IMR-90 (cell line): ENCODE measurements around the gene TMPRSS13. TPM values are rescaled to one million over a fixed set of nuclear protein-coding genes. Genes with fewer than 3 reads are reported as not detected.

Experiments
- ATAC-seq: fragments of 200-7000 bp; cut with Tn5 transposase; 2 replicates; pipeline ENCODE4 v1.9.1; 2020; ENCODE audit warnings: low read depth, mild to moderate bottlenecking, moderate library complexity
- BruUV-seq: library from RNA; stranded (reverse); fragments of 400-500 nt; replicated peaks from 2 replicates; lab custom pipeline; 2021; lab: Mats Ljungman, UMichigan
- CTCF ChIA-PET: fragments of 300-600 bp; formaldehyde crosslinking; extraction: SDS; loops from one replicate; lab custom pipeline; 2021; ENCODE audit warnings: antibody characterized with exemption; lab: Yijun Ruan, JAX
- POLR2A ChIA-PET: fragments of 300-600 bp; sonication (Branson Sonifier 250); formaldehyde crosslinking; loops from one replicate; lab custom pipeline; 2022; ENCODE audit warnings: antibody characterized with exemption; ENCODE audit not compliant: unreplicated experiment; lab: Charles Lee
- DNase-seq: peaks from one replicate; pipeline ENCODE4 v3.0.0; 2013
- H2AFZ ChIP-seq: replicated peaks from 2 replicates; pipeline ENCODE3; 2013; ENCODE audit warnings: low read length, mild to moderate bottlenecking; ENCODE audit not compliant: poor library complexity
- H2AK5ac ChIP-seq: 2 replicates; pipeline ENCODE4 v1.6.1; 2013; ENCODE audit warnings: low read depth, low read length, inconsistent platforms
- H2AK9ac ChIP-seq: replicated peaks from 2 replicates; pipeline ENCODE3; 2013; ENCODE audit warnings: mild to moderate bottlenecking, low read depth, low read length, moderate library complexity; ENCODE audit not compliant: poor library complexity
- H2BK120ac ChIP-seq: 2 replicates; pipeline ENCODE4 v1.6.1; 2013; ENCODE audit warnings: low read depth, low read length, inconsistent platforms
- H2BK15ac ChIP-seq: 3 replicates; pipeline ENCODE4 v1.6.1; 2013; ENCODE audit warnings: low read depth, low read length, inconsistent platforms
- H2BK20ac ChIP-seq: 2 replicates; pipeline ENCODE4 v1.6.1; 2013; ENCODE audit warnings: low read depth, mild to moderate bottlenecking, inconsistent platforms, low read length, moderate library complexity
- H2BK5ac ChIP-seq: 2 replicates; pipeline ENCODE4 v1.6.1; 2013; ENCODE audit warnings: mild to moderate bottlenecking, low read depth, low read length, inconsistent platforms; ENCODE audit not compliant: poor library complexity, severe bottlenecking
- H3K14ac ChIP-seq: replicated peaks from 2 replicates; pipeline ENCODE4 v1.6.1; 2013; ENCODE audit warnings: low read depth, low read length, inconsistent platforms
- H3K18ac ChIP-seq: 2 replicates; pipeline ENCODE4 v1.6.1; 2013; ENCODE audit warnings: low read depth, low read length, control low read depth
- H3K23ac ChIP-seq: 2 replicates; pipeline ENCODE4 v1.6.1; 2013; ENCODE audit warnings: low read depth, low read length, inconsistent platforms
- H3K27ac ChIP-seq: 2 replicates; pipeline ENCODE4 v1.5.1; 2013; ENCODE audit warnings: mild to moderate bottlenecking, control low read depth, low read length; ENCODE audit not compliant: insufficient read depth
- H3K27me3 ChIP-seq: 2 replicates; pipeline ENCODE4 v1.6.1; 2013; ENCODE audit warnings: low read length; ENCODE audit not compliant: control insufficient read depth, insufficient read depth
- H3K36me3 ChIP-seq: 2 replicates; pipeline ENCODE4 v1.6.1; 2013; ENCODE audit warnings: low read length, mixed read lengths; ENCODE audit not compliant: control insufficient read depth, insufficient read depth
- H3K4ac ChIP-seq: 2 replicates; pipeline ENCODE4 v1.6.1; 2013; ENCODE audit warnings: low read depth, low read length, inconsistent platforms
- H3K4me1 ChIP-seq: 2 replicates; pipeline ENCODE4 v1.6.1; 2013; ENCODE audit warnings: low read length, mixed read lengths; ENCODE audit not compliant: control insufficient read depth, insufficient read depth
- H3K4me2 ChIP-seq: 2 replicates; pipeline ENCODE4 v1.6.1; 2013; ENCODE audit warnings: low read depth, mild to moderate bottlenecking, control low read depth, low read length, moderate library complexity
- H3K4me3 ChIP-seq: 2 replicates; pipeline ENCODE4 v1.5.1; 2013; ENCODE audit warnings: low read depth, mild to moderate bottlenecking, control low read depth, low read length, moderate library complexity; ENCODE audit not compliant: insufficient read depth
- H3K56ac ChIP-seq: 2 replicates; pipeline ENCODE4 v1.6.1; 2013; ENCODE audit warnings: low read length, inconsistent platforms; ENCODE audit not compliant: insufficient read depth; ENCODE audit errors: extremely low read depth
- H3K79me1 ChIP-seq, 2 experiments: 2 replicates each; pipeline ENCODE4 v1.6.1; 2013; ENCODE audit warnings: low read length in 2 of 2, inconsistent platforms in 1 of 2, low read depth in 1 of 2
- H3K9ac ChIP-seq: 2 replicates; pipeline ENCODE4 v1.6.1; 2013; ENCODE audit warnings: low read depth, low read length, control low read depth
- H3K9me1 ChIP-seq: 2 replicates; pipeline ENCODE4 v1.6.1; 2013; ENCODE audit warnings: low read length, inconsistent platforms; ENCODE audit not compliant: insufficient read depth
- H3K9me3 ChIP-seq: 2 replicates; pipeline ENCODE4 v1.6.1; 2013; ENCODE audit warnings: low read length; ENCODE audit not compliant: control insufficient read depth, insufficient read depth
- H4K20me1 ChIP-seq: 2 replicates; pipeline ENCODE4 v1.6.1; 2013; ENCODE audit warnings: low read length, inconsistent platforms; ENCODE audit not compliant: insufficient read depth
- H4K5ac ChIP-seq: 2 replicates; pipeline ENCODE4 v1.6.1; 2013; ENCODE audit warnings: mild to moderate bottlenecking, low read depth, low read length, control low read depth
- H4K8ac ChIP-seq, 2 experiments: 2 replicates each; pipeline ENCODE4 v1.6.1; 2013; ENCODE audit warnings: low read depth in 2 of 2, low read length in 2 of 2, control low read depth in 1 of 2, inconsistent platforms in 1 of 2
- H4K91ac ChIP-seq: 2 replicates; pipeline ENCODE4 v1.6.1; 2013; ENCODE audit warnings: low read depth, low read length, inconsistent platforms; ENCODE audit not compliant: insufficient read depth
- BHLHE40 ChIP-seq: fragments of 150-350 bp; IDR thresholded peaks from 2 replicates; pipeline ENCODE4 v1.6.1; 2016; ENCODE audit warnings: mild to moderate bottlenecking, low read depth, low read length
- CEBPB ChIP-seq: IDR thresholded peaks from 2 replicates; pipeline ENCODE4 v1.6.1; 2012; ENCODE audit warnings: low read depth, low read length, improper control_type of control experiment
- FOS ChIP-seq: fragments of 150-350 bp; IDR thresholded peaks from 2 replicates; pipeline ENCODE4 v1.6.1; 2016; ENCODE audit warnings: low read depth, low read length
- POLR2A ChIP-seq: IDR thresholded peaks from 2 replicates; pipeline ENCODE4 v1.6.1; 2012; ENCODE audit warnings: mild to moderate bottlenecking, low read depth, low read length
- RAD21 ChIP-seq: IDR thresholded peaks from 2 replicates; pipeline ENCODE4 v1.6.1; 2012; ENCODE audit warnings: low read length, improper control_type of control experiment
- RFX5 ChIP-seq: IDR thresholded peaks from 2 replicates; pipeline ENCODE4 v1.8.0; 2012; ENCODE audit warnings: low read depth, mild to moderate bottlenecking, low read length, moderate library complexity
- USF2 ChIP-seq: fragments of 150-350 bp; IDR thresholded peaks from 2 replicates; pipeline ENCODE4 v1.6.1; 2017; ENCODE audit warnings: mild to moderate bottlenecking, antibody characterized with exemption, low read length, low read depth
- WGBS, 2 experiments: methylation state at CpG; one replicate each; pipeline versions ENCODE4 v1.1.5 to v1.1.7; 2013; ENCODE audit warnings: missing lambda C conversion rate in 2 of 2; ENCODE audit not compliant: insufficient read length in 1 of 2; ENCODE audit errors: extremely low coverage in 2 of 2; 5-methylcytosine and 5-hydroxymethylcytosine counted together
- dilution Hi-C: fragments of 300-500 bp; cut with HindIII; formaldehyde crosslinking; loops from one replicate; pipeline ENCODE4 v1.14.3; 2018; ENCODE audit warnings: low sequenced_read_pairs; ENCODE audit not compliant: unreplicated experiment
- in situ Hi-C: fragments of 300-500 bp; cut with MboI; formaldehyde crosslinking; loops from 3 replicates; pipeline ENCODE4 v1.14.3; 2019; ENCODE audit warnings: low sequenced_read_pairs, inconsistent platforms, mixed read lengths
- intact Hi-C: fragments of 100-400 bp; cut with micrococcal nuclease; formaldehyde crosslinking; loops from 2 replicates; pipeline ENCODE4 v1.10.0; 2022
- polyA plus RNA-seq, 3 experiments: library from polyadenylated mRNA; depleted of rRNA; stranded (reverse); fragments of >200 nt; gene quantifications; 2 replicates each; pipeline ENCODE4 v1.2.3, GENCODE V29; 2012; ENCODE audit warnings: low replicate concordance in 1 of 3
- total RNA-seq: library from RNA; depleted of rRNA; stranded (reverse); fragments of >200 nt; gene quantifications from 2 replicates; pipeline ENCODE4 v1.2.3, GENCODE V29; 2012

TMPRSS13 gene
- total and polyA plus RNA-seq, 2 of the 4 experiments (the other 2 are of a cell fraction), result not detected

DNA sequence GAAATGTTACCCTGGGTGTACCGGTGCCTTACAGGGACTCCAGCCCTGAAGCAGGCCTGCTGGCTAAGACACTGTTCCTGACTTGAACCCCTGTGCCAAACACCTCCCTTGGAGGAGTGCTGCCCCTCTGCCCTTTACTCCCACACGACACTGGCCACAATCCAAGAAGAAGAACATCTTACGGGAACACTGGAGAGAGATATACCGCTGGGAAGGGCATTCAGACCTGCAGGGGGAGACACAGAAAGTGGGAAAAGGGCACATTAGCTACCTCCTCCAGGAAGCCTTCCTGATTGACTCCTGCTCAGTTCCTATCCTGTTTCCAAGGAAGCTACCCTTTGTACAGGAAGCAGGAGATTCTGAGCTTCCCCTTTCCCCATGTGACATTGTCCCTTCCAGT, 18.7 kb downstream of the TMPRSS13 start:
- intact Hi-C loops, result no loop called here
- no peak overlapping the region for H3K56ac ChIP-seq
- no peak overlapping the region for H3K27ac ChIP-seq
- H3K14ac ChIP-seq, result no peak overlapping the region
- no peaks in the 10 kb centered on the region for H3K4me1 ChIP-seq
- WGBS, 2 experiments, result 40% methylated on average over 1 of the region's 4 CpGs; no CpG with 5 or more reads in 1 of the 2 experiments
- no peak overlapping the region for H4K8ac ChIP-seq
- dilution Hi-C loops, result no loop called here
- H2BK120ac ChIP-seq, result no peak overlapping the region
- no peaks in the 10 kb centered on the region for H4K20me1 ChIP-seq
- CTCF ChIA-PET, result interaction anchor here (1.0 kb wide), 1 partner anchor 103 kb away, joined by 3 read pairs; no protein-coding TSS in a partner anchor
- no peak overlapping the region for H2BK20ac ChIP-seq
- no peak for TF ChIP-seq CEBPB
- TF ChIP-seq RFX5, result no peak
- no peak for TF ChIP-seq BHLHE40
- no peak for TF ChIP-seq POLR2A
- TF ChIP-seq USF2, result no peak
- TF ChIP-seq FOS, result no peak
- TF ChIP-seq RAD21, result no peak
- H2AK9ac ChIP-seq, result no peak overlapping the region
- ATAC-seq (no peak), DNase-seq (no peak)
- no peak overlapping the region for H2BK15ac ChIP-seq
- H3K36me3 ChIP-seq, result no peaks in the 10 kb centered on the region
- H3K4me3 ChIP-seq, result no peak overlapping the region
- no peak overlapping the region for H4K91ac ChIP-seq
- no peak overlapping the region for H2AK5ac ChIP-seq
- peaks cover 1% of the 10 kb centered on the region for H3K27me3 ChIP-seq
- POLR2A ChIA-PET, result no interaction called here
- H4K5ac ChIP-seq, result no peak overlapping the region
- no peak overlapping the region for H3K23ac ChIP-seq
- H3K79me1 ChIP-seq, result no peaks in the 10 kb centered on the region
- no TSS peak for BruUV-seq
- no peaks in the 10 kb centered on the region for H3K9me1 ChIP-seq
- no peak overlapping the region for H3K4me2 ChIP-seq
- H3K9me3 ChIP-seq, result no peaks in the 10 kb centered on the region
- H2BK5ac ChIP-seq, result no peak overlapping the region
- no peak overlapping the region for H3K9ac ChIP-seq
- in situ Hi-C loops, result no loop called here
- H2AFZ ChIP-seq, result no peak overlapping the region
- H3K4ac ChIP-seq, result no peak overlapping the region
- H3K18ac ChIP-seq, result no peak overlapping the region
